Right lobe of liver (tissue), 4 donors: ENCODE measurements around the gene PTPN5.

Experiments used
- POLR2A ChIP-seq: fragments of 450-650 bp; IDR thresholded peaks from one replicate; pipeline ENCODE4 v1.6.1; 2017; ENCODE audit warnings: antibody characterized with exemption, mild to moderate bottlenecking
- TF ChIP-seq, protein P1 (sequence below), 4 donors: fragments of 200-600 bp in 3 of 4; fragments of 450-650 bp in 1 of 4; IDR thresholded peaks; one replicate each; pipeline versions ENCODE4 v1.5.1 to v1.8.0; 2016 to 2022; ENCODE audit warnings: antibody characterized with exemption in 4 of 4, mild to moderate bottlenecking in 2 of 4
- donor health status: DM: no; HTN: no; CAD: no.
- donor health status: DM: no; HTN: no; CAD: no.
- donor health status: DM: no; HTN: yes; CAD: no.

DNA sequence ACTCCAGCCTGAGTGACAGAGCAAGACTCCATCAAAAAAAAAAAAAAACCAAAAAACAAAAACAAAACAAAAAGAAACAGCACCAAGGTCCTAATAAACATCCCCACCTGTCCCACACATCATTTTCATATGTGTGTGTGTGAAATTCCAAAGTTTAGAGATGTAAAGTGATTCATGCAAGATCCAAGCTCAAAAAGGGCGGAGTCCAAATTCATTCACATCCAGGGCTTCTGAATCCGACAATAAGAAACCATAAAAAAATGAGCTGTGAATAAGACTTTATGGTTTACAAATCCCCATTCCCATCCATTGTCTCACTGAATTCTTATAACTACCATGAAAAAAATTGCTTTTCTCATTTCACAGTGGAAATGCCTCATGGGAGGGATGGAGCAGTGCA, 34.7 kb downstream of the PTPN5 start:
- TF ChIP-seq, protein P1, sequence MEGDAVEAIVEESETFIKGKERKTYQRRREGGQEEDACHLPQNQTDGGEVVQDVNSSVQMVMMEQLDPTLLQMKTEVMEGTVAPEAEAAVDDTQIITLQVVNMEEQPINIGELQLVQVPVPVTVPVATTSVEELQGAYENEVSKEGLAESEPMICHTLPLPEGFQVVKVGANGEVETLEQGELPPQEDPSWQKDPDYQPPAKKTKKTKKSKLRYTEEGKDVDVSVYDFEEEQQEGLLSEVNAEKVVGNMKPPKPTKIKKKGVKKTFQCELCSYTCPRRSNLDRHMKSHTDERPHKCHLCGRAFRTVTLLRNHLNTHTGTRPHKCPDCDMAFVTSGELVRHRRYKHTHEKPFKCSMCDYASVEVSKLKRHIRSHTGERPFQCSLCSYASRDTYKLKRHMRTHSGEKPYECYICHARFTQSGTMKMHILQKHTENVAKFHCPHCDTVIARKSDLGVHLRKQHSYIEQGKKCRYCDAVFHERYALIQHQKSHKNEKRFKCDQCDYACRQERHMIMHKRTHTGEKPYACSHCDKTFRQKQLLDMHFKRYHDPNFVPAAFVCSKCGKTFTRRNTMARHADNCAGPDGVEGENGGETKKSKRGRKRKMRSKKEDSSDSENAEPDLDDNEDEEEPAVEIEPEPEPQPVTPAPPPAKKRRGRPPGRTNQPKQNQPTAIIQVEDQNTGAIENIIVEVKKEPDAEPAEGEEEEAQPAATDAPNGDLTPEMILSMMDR (IDR thresholded peaks at IDR 0.05), result no peak
- no peak for TF ChIP-seq POLR2A
